Fibroblast of lung (primary cell): ENCODE results near the gene CSGALNACT2.

ENCODE experiments used
- EZH2 ChIP-seq: IDR thresholded peaks from 2 replicates; pipeline ENCODE4 v1.5.1; 2012; ENCODE audit warnings: low read length, control low read depth, mild to moderate bottlenecking; ENCODE audit errors: missing control alignments
- TF ChIP-seq, protein P1 (sequence below), 2 donors: IDR thresholded peaks in 1 of 2; conservative IDR thresholded peaks in 1 of 2; 1 replicate in 1 of 2; 2 replicates in 1 of 2; pipeline ENCODE4 v1.5.1; 2011 to 2012; ENCODE audit warnings: low read length in 2 of 2, control low read depth in 1 of 2, inconsistent platforms in 1 of 2, low read depth in 1 of 2, mild to moderate bottlenecking in 1 of 2

DNA sequence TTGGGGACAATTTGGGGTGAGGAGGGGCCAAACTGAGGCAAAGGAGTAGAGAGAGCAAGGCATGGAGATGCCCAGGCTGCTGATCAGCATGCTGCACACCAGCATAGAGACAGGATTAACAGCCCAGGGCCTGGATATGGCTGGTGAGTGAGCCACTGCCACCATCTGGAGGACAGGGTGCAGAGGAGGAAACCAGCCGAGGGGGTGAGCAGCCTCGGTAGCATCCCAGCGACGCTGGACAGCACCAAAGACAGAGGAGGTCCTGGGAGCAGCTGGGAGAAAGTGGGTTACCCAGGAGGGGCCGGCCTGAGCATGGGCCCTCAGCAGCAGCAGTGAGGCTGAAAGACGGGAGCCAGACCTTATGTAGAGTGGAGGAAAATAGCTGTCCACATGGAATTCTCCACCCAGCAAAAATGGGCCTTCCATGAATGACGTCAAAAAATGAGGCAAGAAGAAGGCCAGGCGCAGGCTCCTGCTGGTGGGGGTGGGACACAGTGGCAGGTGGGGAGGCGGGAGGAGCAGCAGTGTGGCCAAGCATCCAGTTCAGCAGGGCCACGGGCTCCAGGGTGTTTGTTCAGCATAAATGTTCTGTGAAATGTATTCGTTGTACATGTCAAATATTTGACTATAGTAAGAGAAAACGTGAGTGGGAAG, 44.7 kb upstream of the CSGALNACT2 start:
- TF ChIP-seq, protein P1, sequence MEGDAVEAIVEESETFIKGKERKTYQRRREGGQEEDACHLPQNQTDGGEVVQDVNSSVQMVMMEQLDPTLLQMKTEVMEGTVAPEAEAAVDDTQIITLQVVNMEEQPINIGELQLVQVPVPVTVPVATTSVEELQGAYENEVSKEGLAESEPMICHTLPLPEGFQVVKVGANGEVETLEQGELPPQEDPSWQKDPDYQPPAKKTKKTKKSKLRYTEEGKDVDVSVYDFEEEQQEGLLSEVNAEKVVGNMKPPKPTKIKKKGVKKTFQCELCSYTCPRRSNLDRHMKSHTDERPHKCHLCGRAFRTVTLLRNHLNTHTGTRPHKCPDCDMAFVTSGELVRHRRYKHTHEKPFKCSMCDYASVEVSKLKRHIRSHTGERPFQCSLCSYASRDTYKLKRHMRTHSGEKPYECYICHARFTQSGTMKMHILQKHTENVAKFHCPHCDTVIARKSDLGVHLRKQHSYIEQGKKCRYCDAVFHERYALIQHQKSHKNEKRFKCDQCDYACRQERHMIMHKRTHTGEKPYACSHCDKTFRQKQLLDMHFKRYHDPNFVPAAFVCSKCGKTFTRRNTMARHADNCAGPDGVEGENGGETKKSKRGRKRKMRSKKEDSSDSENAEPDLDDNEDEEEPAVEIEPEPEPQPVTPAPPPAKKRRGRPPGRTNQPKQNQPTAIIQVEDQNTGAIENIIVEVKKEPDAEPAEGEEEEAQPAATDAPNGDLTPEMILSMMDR (conservative IDR thresholded peaks at IDR 0.05 in 1 of 2, IDR thresholded peaks at IDR 0.05 in 1 of 2; ENCODE audit: low read depth in 1 of 2, low read length in 2 of 2): no peak
- TF ChIP-seq EZH2: no peak
